Lower leg skin (tissue), 4 donors: ENCODE results near the gene METAP1D. TPM values are rescaled to one million over a fixed set of nuclear protein-coding genes. Genes with fewer than 3 reads are reported as not detected.

ENCODE experiments used
- DNase-seq, 2 donors: peaks; one replicate each; pipeline ENCODE4 v3.0.0-alpha.2; 2019; ENCODE audit warnings: low spot score in 2 of 2
- H3K4me3 ChIP-seq: fragments of 200-600 bp; sonication (generic); 2 replicates; pipeline ENCODE4 v1.5.1; 2017; ENCODE audit warnings: mild to moderate bottlenecking, low read depth; ENCODE audit not compliant: poor library complexity, severe bottlenecking
- POLR2A ChIP-seq, 2 donors: fragments of 450-650 bp; IDR thresholded peaks; one replicate each; pipeline ENCODE4 v1.6.1; 2016 to 2017; ENCODE audit warnings: antibody characterized with exemption in 2 of 2, mild to moderate bottlenecking in 1 of 2, moderate library complexity in 1 of 2
- WGBS, 2 donors: methylation state at CpG; one replicate each; pipeline ENCODE4 v1.1.5; 2018; 5-methylcytosine and 5-hydroxymethylcytosine counted together
- intact Hi-C: fragments of 100-400 bp; cut with DNase I; formaldehyde crosslinking; loops from one replicate; pipeline ENCODE4 v1.15.0; 2023; ENCODE audit warnings: low total_unique reads
- total RNA-seq, 4 donors: library from RNA; depleted of rRNA; stranded (reverse); fragments of >200 nt; gene quantifications; one replicate each; pipeline ENCODE4 v1.1.0, GENCODE V29; 2016
- TF ChIP-seq, protein P1 (sequence below), 3 donors: fragments of 450-650 bp; IDR thresholded peaks; one replicate each; pipeline ENCODE4 v1.5.1; 2016; ENCODE audit warnings: antibody characterized with exemption in 3 of 3, mild to moderate bottlenecking in 3 of 3, moderate library complexity in 2 of 3

The METAP1D gene
- total RNA-seq, 4 donors from 2014 or later, result 3.1 to 5.4 (median 4.5) TPM

DNA sequence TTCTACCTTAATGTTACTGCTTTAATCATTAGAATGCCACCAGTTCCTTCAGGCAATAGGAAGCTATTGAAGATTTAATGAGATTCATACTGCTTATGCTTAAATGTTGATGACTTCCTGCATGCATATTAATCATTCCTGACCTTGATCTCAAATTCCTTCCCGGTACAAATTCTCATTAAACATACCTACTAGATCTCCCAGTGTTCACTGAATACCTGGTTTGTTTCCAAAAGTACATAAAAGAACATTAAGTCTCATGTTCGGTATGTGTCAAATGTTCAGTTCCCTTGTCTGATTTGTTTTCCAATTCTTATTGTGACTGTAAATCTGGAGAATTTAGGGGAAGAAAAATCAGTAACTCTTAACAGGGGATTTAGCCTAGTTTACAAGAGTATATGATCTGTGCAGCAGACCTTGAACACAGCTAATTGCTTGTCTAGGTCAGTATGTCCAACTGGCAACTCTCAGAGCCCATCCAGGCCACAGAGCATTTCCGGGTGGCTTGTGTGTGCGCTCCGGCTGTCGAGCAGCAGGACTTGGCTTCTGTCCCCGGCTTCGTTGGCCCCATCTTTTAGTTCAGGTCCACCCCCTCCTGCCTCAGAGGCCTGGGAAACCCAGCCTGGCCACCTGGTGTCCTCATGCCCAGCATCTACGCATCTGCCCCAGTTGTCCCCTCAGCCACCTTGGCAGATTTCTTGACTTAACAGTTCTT, 13.1 kb downstream of the METAP1D start:
- no peak for DNase-seq

DNA sequence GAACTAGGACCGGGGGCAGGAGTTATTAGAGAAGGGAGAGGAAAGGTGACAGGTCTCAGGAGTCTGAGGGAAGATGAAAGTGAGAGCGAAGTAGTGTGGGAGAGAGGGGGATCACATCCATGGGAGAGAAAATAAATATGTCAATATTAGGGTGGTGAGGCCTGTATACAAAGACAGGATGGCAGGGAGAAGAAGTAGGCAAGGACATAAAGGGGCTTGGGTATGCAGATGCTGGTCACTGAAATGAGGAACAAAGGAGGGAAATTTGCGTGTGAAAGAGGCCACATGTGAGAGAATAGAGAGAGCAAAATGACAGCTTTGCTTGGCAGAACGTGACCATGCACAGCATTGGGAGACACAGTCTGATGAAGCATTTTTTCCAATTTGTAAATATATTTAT, 13.6 kb downstream of the METAP1D start:
- intact Hi-C loops, result no loop called here
- WGBS, 2 donors, result 84 to 85% methylated on average over 4 of the region's 4 CpGs

More for the DNA sequence above, 13.1 kb downstream of the METAP1D start:
- intact Hi-C loops, result no loop called here
- TF ChIP-seq, protein P1, sequence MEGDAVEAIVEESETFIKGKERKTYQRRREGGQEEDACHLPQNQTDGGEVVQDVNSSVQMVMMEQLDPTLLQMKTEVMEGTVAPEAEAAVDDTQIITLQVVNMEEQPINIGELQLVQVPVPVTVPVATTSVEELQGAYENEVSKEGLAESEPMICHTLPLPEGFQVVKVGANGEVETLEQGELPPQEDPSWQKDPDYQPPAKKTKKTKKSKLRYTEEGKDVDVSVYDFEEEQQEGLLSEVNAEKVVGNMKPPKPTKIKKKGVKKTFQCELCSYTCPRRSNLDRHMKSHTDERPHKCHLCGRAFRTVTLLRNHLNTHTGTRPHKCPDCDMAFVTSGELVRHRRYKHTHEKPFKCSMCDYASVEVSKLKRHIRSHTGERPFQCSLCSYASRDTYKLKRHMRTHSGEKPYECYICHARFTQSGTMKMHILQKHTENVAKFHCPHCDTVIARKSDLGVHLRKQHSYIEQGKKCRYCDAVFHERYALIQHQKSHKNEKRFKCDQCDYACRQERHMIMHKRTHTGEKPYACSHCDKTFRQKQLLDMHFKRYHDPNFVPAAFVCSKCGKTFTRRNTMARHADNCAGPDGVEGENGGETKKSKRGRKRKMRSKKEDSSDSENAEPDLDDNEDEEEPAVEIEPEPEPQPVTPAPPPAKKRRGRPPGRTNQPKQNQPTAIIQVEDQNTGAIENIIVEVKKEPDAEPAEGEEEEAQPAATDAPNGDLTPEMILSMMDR (IDR thresholded peaks at IDR 0.05), result no peak
- no peak for TF ChIP-seq POLR2A (IDR thresholded peaks at IDR 0.05)
- 67 to 77% methylated on average over 9 of the region's 9 CpGs for WGBS, 2 donors
- H3K4me3 ChIP-seq, result no peak overlapping the region

DNA sequence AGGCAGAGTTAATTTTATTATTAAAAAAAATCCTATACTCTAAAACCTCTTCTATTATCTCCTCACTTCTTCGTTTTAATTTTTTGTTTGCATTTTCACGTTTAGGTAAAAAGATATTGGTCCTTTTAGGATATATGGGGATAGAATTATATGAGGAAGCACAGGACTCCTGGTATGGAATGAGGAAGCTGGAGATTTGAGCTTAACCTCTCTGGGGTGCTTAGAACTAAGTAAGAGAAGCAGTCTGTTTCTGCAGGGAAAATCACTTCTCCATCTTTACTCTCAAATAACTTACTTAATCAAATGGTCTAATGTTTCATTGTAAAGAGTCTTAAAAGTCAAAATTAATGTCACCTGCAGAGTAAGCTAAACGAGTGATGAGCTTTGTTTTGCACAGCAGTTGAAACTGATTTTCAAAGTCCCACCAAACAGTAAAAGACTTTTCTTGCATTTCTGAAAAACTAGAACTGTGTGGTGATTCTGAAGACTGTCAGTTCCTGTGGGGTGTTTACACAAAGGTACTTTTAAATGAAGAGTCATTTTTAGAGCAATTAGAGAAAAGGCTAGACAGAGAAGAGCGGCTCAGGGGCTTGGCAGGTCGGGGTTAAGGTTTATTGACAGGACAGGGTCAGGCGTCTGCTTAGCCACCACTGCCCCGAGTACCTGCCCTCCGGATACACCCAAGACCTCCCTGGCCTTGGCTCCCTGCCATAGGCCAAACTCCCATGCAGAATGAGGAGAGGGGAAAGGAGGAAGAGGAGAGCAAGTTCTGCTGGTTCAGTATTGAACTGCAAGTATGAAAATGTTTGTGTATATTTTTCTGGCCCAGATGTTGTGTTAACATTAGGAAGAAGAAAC, 21.6 kb downstream of the METAP1D start:
- H3K4me3 ChIP-seq, result no peak overlapping the region
- no peak for DNase-seq
- WGBS, 2 donors, result 50 to 54% methylated on average over 8 of the region's 8 CpGs
- no peak for TF ChIP-seq POLR2A (IDR thresholded peaks at IDR 0.05)
- intact Hi-C loops, result no loop called here

More for the DNA sequence above, 13.6 kb downstream of the METAP1D start:
- no peak for DNase-seq
- TF ChIP-seq, protein P1 (IDR thresholded peaks at IDR 0.05), result no peak
- no peak for TF ChIP-seq POLR2A (IDR thresholded peaks at IDR 0.05)
- no peak overlapping the region for H3K4me3 ChIP-seq

DNA sequence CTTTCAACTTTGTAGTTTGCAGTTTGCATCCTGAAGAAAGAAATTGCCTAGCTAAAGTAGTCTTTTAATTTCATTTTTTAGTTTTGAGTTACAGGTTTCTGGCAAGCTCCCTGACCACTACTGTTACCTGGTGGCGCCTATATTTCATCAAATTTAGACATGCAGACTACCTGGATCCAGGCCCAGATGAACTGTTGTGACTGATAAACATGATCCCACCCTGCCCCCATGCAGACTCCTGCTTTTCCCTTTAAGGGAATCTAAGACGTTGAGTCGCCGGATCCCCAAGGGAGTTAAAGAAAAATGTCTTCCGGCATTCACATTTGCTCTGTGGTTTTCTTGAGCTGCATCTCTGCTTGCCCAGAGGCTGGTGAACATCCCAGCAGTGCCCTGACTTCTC, 22.2 kb downstream of the METAP1D start:
- TF ChIP-seq POLR2A (IDR thresholded peaks at IDR 0.05), result no peak
- TF ChIP-seq, protein P1 (IDR thresholded peaks at IDR 0.05), result no peak
- WGBS, 2 donors, result 41 to 49% methylated on average over 5 of the region's 5 CpGs
- DNase-seq, result no peak
- H3K4me3 ChIP-seq, result no peak overlapping the region
- intact Hi-C loops, result no loop called here

DNA sequence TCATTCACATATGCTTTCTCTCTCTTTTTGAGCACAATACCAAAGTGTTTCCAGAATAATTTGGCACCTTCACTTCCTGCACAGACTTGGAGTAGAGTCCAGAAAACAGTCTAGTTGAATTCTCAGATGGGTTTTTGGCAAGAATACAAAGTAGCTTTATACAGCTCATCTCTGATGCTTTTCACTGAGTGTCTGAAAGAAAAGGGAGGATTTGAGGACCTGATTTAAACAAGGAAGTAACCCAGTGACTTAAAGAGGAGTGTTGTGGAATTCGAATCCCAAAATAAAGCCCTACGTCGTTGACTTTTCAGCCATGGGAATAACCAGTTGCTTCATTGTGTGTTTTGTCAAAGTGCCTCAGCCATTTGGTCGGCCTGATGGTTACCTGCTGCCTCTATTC, 31.8 kb downstream of the METAP1D start:
- H3K4me3 ChIP-seq, result no peak overlapping the region
- 73 to 74% methylated on average over 4 of the region's 4 CpGs for WGBS, 2 donors
- intact Hi-C loops, result no loop called here
- no peak for TF ChIP-seq POLR2A (IDR thresholded peaks at IDR 0.05)
- TF ChIP-seq, protein P1 (IDR thresholded peaks at IDR 0.05), result no peak
- DNase-seq, result no peak

DNA sequence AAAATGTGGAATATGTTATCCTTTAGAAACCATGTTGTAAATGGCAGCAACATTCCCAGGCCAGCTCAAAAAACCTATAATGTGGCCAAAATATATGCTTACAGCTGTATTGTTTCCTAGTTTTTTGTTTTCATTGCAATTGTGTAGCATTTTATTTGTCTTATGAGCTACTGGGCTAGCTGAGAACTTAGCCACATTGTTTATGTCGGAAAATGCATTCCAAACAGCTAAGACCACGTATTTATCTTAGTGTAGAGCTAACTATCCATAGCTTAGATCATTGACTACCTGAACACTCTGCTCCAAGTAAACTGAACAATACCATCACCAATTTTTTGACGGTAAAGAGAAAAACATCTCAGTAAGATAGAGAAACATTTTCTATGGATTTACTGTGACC, 38.4 kb downstream of the METAP1D start:
- TF ChIP-seq, protein P1 (IDR thresholded peaks at IDR 0.05), result no peak
- TF ChIP-seq POLR2A (IDR thresholded peaks at IDR 0.05), result no peak
- WGBS, 2 donors, result 55 to 64% methylated on average over 3 of the region's 3 CpGs
- DNase-seq, result no peak
- intact Hi-C loops, result no loop called here
- no peak overlapping the region for H3K4me3 ChIP-seq
